Measurements from ENCODE around the gene ZDHHC14.

Gene ZDHHC14

DNA sequence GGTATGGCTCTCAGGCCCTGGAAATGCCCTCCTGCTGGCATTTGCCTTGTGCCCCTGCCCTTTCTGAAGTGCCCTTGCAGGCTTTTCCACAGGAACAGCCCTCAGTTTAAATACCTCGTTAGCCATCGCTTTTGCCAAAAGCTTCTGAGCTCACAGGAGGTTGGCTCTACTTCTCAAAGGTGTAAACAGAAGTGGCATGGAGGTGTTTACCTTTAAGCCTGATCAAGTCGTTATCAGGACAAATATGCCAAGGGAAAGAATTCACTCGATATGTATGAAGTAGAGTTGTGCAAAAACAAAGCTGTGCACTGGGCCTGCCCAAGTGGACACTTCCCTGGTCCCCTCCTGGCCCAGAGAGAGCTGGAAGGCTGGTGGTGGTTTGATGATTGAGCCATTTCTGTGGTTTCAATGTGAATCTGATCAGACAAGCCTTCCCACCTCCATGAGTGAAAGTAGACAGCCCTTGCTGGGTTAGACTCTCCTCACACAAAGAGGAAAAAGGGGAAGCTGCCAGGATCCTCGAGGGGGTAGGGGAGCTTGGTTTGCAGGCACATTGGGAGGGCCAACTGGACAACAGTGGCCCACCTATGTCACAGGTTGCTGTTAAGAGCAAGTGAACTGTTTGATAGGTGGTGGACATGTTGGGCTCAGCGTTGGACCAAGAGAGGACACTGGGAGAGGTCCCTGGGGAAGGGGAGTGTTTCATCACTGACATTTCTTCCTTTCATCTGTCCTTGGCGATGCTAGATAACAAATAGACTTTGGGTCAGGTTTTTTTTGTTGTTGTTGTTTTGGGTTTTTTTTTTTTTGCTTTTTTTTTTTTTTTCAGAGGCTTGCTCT, 98.7 kb downstream of the ZDHHC14 start:
- no peak for TF ChIP-seq CTCF (IDR thresholded peaks at IDR 0.05; ENCODE audit: low read depth, low read length)

DNA sequence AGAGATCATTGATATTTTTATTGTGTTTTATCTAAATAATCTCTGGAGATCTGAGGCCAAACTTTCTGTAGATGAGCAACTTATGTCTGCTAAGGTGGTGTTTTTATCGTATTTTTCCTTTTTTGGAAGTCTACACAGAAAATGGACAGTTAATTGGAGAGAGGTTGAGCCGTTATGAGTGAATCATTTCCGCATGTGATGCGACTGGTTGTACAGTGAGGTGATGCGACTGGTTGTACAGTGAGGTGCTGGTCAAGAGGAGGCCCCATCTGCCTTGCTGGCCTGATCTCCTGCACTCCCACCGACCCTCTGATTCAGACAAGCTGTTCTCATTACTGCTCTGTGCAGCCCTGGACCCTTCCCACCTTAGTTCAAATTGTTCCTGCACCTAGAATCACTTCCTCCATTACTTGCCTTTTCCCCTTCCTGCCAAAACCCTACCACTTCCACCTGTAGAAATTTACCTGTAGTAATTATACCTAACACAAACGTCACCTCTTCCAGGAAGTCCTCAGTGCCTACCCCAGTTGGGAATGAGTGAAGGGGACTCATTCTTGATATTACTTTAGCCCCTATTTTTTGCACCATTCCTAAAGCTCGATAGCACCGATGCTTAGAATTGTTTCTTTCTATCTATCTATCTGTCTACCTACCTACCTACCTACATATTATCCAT, 100.3 kb downstream of the ZDHHC14 start:
- no peak for TF ChIP-seq CTCF (IDR thresholded peaks at IDR 0.05; ENCODE audit: low read depth, low read length)
- H3K4me3 ChIP-seq (ENCODE audit: low read depth, low read length): no peak overlapping the region

More for the DNA sequence above, 98.7 kb downstream of the ZDHHC14 start:
- no peak overlapping the region for H3K4me3 ChIP-seq (ENCODE audit: low read depth, low read length)

DNA sequence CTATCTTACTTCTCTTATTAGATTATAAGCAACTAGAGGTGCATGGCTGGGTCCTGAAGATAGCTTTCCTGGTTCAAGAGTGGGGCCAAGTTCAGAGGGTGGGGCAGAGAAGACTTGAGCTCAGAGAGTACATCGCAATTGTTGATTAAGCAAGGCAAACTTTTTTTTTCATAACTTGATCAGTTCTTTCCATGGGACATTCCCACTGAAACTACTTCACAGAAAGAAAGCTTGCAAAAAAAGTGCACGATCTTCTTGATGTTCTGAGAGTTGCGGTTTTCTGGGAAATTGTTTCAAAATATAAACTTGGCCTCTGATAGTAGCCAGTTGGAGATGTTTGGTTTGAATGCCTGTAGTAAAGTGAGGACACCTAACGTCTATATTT, 100.9 kb downstream of the ZDHHC14 start:
- no peak for TF ChIP-seq CTCF (IDR thresholded peaks at IDR 0.05; ENCODE audit: low read depth, low read length)
- no peak overlapping the region for H3K4me3 ChIP-seq (ENCODE audit: low read depth, low read length)

DNA sequence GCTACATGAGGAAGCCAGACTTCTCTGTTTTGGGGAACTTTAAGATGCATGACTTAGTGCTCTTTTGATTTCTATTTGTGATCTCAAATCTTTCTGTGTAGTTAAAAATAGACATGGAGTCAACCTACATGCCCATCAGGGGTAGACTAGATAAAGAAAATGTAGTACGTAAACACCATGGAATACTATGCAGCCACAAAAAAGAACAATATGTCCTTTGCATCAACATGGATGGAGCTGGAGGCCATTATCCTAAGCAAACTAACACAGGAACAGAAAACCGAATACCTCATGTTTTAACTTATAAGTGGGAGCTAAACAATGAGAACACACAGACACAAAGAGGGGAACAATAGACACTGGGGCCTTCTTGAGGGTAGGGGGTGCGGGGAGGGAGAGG, 102.8 kb downstream of the ZDHHC14 start:
- H3K4me3 ChIP-seq (ENCODE audit: low read depth, low read length): no peak overlapping the region
- TF ChIP-seq CTCF (IDR thresholded peaks at IDR 0.05; ENCODE audit: low read depth, low read length): no peak

DNA sequence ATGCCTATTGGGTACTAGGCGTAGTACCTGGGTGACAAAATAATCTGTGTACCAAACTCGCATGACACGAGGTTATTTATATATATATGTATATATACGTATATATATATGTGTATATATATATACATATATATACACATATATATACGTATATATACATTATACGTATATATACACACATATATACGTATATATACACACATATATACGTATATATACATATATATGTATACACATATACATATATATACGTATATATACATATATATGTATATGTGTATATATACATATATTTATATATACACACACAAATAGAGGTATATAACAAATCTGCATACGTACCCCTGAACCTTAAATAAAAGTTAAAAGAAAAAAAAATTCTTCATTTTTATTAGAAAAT, 103.2 kb downstream of the ZDHHC14 start:
- no peak for TF ChIP-seq CTCF (IDR thresholded peaks at IDR 0.05; ENCODE audit: low read depth, low read length)
- no peak overlapping the region for H3K4me3 ChIP-seq (ENCODE audit: low read depth, low read length)

DNA sequence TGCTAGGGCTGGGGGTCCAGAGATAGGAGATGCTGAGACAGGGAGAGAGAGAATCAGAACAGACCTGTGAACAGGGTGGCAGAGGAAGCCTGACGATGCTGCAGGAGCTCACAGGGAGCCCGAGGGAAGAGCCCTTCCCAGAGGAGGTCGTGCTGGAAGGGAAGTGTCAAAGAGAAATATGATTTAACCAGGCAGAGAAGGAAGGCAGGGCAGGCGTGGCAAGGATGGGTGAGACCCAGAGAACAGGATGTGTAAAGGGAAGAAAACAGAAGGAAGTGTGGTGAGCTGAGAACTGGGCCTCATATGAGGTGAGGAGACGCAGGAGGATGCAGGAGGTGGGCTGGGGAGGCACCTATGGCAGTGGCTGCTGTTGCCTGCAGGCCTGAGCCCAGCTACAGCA, 105.6 kb downstream of the ZDHHC14 start:
- TF ChIP-seq CTCF (IDR thresholded peaks at IDR 0.05; ENCODE audit: low read depth, low read length): no peak
- no peak overlapping the region for H3K4me3 ChIP-seq (ENCODE audit: low read depth, low read length)

DNA sequence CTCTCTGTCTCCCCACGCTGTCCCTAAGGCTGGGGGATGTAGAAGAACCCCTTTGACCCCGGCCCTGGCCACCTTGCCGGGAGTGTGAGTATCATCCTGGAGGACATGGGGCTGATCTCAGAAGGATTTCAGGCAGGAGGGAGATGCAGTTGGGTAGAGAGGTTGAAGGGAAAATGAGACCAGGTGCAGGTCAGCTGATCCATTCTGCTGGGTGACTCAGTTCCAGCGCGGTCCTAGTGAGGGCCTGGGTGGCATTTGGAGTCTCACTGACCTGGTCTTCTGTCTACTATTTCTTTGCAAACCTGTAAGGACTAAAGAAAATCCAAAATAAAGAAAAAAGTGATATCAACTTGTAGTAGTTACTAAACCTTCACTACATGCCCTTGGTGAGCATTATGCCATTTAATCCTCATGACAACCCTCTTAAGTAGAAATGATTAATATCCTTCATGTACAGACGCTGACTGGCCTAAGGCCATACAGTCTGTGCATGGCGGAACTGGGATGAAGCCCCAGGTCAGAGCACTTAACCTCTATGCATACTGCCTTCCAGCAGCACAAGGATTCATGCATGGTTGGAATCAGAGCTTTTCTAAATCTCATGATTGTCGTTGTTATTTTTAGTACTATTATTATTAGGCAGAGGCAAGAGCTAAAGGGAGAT, 106.3 kb downstream of the ZDHHC14 start:
- H3K4me3 ChIP-seq (ENCODE audit: low read depth, low read length): no peak overlapping the region
- TF ChIP-seq CTCF (IDR thresholded peaks at IDR 0.05; ENCODE audit: low read depth, low read length): no peak
